Measurements from ENCODE around the gene TSKU. TPM values are rescaled to one million over a fixed set of nuclear protein-coding genes. Genes with fewer than 3 reads are reported as not detected.
"Not testable (repeated sequence)": the region's sequence is repeated elsewhere in the genome, so short reads cannot be mapped to it uniquely, and the experiment has no call there.

The TSKU gene
- total RNA-seq, 2 donors from 2014 or later, result not detected

GRCh38 chr11:76808171-76808570 is 25.0 kb downstream of the TSKU start:
- H3K36me3 Mint-ChIP-seq (ENCODE audit: low read depth), result no peaks in the 10 kb centered on the region
- no peak for DNase-seq
- no peak for ATAC-seq
- H3K4me3 Mint-ChIP-seq, result no peak overlapping the region
- no peak overlapping the region for H3K27ac Mint-ChIP-seq
- no peaks in the 10 kb centered on the region for H3K9me3 ChIP-seq (ENCODE audit: control insufficient read depth, low read length, poor library complexity, severe bottlenecking)
- H3K27me3 Mint-ChIP-seq, result peaks cover 47% of the 10 kb centered on the region
- peaks cover 14% of the 10 kb centered on the region for H3K4me1 Mint-ChIP-seq

- no peak for DNase-seq
- peaks cover 41% of the 10 kb centered on the region for H3K27me3 Mint-ChIP-seq
- no peak overlapping the region for H3K4me3 Mint-ChIP-seq
- no peaks in the 10 kb centered on the region for H3K9me3 ChIP-seq (ENCODE audit: control insufficient read depth, low read length, poor library complexity, severe bottlenecking)
- ATAC-seq, result no peak
- H3K4me1 Mint-ChIP-seq, result peaks cover 14% of the 10 kb centered on the region
- H3K36me3 Mint-ChIP-seq (ENCODE audit: low read depth), result no peaks in the 10 kb centered on the region
- H3K27ac Mint-ChIP-seq, result no peak overlapping the region
Measured at GRCh38 chr11:76808996-76809395, 25.8 kb downstream of the TSKU start.

- no peak for ATAC-seq
- peak overlapping the region; percentile 59 for H3K4me3 Mint-ChIP-seq
Measured at GRCh38 chr11:76810151-76810853, 27.1 kb downstream of the TSKU start.

GRCh38 chr11:76811259-76811658 is 28.1 kb downstream of the TSKU start:
- Mint-ChIP-seq H3K4me3 (no peak overlapping the region), H3K27me3 (peaks cover 24% of the 10 kb centered on the region), H3K4me1 (peaks cover 7% of the 10 kb centered on the region), H3K27ac (no peak overlapping the region), H3K36me3 (ENCODE audit: low read depth) (no peaks in the 10 kb centered on the region)
- DNase-seq, result no peak
- ATAC-seq, result no peak
- H3K9me3 ChIP-seq (ENCODE audit: control insufficient read depth, low read length, poor library complexity, severe bottlenecking), result no peaks in the 10 kb centered on the region

More at GRCh38 chr11:76810151-76810853, 27.1 kb downstream of the TSKU start:
- Mint-ChIP-seq H3K27me3 (peaks cover 32% of the 10 kb centered on the region), H3K36me3 (ENCODE audit: low read depth) (no peaks in the 10 kb centered on the region), H3K27ac (no peak overlapping the region), H3K4me1 (peaks cover 14% of the 10 kb centered on the region)
- DNase-seq, result no peak
- H3K9me3 ChIP-seq (ENCODE audit: control insufficient read depth, low read length, poor library complexity, severe bottlenecking), result no peaks in the 10 kb centered on the region

DNA sequence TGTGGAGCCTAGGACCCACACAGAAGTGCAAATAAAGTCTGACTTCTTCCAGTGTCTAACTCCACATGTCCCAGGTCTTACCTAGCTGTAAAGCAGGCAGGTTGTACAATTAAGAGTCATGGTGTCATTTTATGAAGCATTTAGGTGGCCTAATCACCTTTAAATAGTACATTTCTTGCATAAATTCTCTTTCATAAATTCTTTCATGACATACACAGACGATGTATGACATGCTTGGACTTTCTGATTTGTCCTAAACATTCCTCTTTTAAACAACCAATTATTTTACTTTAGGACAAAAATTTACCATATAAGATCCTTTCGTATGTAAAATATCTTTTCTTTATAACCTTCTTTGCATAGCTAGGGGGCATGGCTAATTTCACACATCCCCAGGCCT is 31.3 kb downstream of the TSKU start:
- Mint-ChIP-seq H3K4me3 (no peak overlapping the region), H3K4me1 (peaks cover 4% of the 10 kb centered on the region), H3K27ac (no peak overlapping the region), H3K27me3 (peaks cover 8% of the 10 kb centered on the region), H3K36me3 (ENCODE audit: low read depth) (no peaks in the 10 kb centered on the region)
- no peaks in the 10 kb centered on the region for H3K9me3 ChIP-seq (ENCODE audit: control insufficient read depth, low read length, poor library complexity, severe bottlenecking)
- ATAC-seq (no peak), DNase-seq (no peak)

- H3K27ac Mint-ChIP-seq; ATAC-seq; H3K4me3 Mint-ChIP-seq; H3K9me3 ChIP-seq (ENCODE audit: control insufficient read depth, low read length, poor library complexity, severe bottlenecking); H3K36me3 Mint-ChIP-seq (ENCODE audit: low read depth); DNase-seq; H3K4me1 Mint-ChIP-seq: not testable (repeated sequence)
- H3K27me3 Mint-ChIP-seq, result peaks cover 11% of the 10 kb centered on the region
Measured at GRCh38 chr11:76815678-76816077, 32.5 kb downstream of the TSKU start.

GRCh38 chr11:76820184-76820566 is 37.0 kb downstream of the TSKU start:
- Mint-ChIP-seq H3K36me3 (ENCODE audit: low read depth) (no peaks in the 10 kb centered on the region), H3K27ac (no peak overlapping the region), H3K4me3 (no peak overlapping the region), H3K4me1 (peaks cover 13% of the 10 kb centered on the region), H3K27me3 (peaks cover 6% of the 10 kb centered on the region)
- ATAC-seq, result no peak
- no peaks in the 10 kb centered on the region for H3K9me3 ChIP-seq (ENCODE audit: control insufficient read depth, low read length, poor library complexity, severe bottlenecking)
- DNase-seq, result no peak

DNA sequence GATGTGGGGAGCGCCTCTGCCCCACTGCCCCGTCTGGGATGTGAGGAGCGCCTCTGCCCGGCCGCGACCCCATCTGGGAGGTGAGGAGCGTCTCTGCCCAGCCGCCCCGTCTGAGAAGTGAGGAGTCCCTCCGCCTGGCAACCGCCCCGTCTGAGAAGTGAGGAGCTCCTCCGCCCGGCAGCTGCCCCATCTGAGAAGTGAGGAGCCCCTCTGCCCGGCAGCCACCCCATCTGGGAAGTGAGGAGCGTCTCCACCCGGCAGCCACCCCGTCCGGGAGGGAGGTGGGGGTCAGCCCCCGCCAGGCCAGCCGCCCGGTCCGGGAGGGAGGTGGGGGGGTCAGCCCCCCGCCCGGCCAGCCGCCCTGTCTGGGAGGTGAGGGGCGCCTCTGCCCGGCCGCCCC is 38.2 kb downstream of the TSKU start:
- peaks cover 22% of the 10 kb centered on the region for H3K4me1 Mint-ChIP-seq
- not testable (repeated sequence) for H3K27ac Mint-ChIP-seq; H3K4me3 Mint-ChIP-seq; ATAC-seq; DNase-seq; H3K9me3 ChIP-seq (ENCODE audit: control insufficient read depth, low read length, poor library complexity, severe bottlenecking); H3K27me3 Mint-ChIP-seq; H3K36me3 Mint-ChIP-seq (ENCODE audit: low read depth)

DNA sequence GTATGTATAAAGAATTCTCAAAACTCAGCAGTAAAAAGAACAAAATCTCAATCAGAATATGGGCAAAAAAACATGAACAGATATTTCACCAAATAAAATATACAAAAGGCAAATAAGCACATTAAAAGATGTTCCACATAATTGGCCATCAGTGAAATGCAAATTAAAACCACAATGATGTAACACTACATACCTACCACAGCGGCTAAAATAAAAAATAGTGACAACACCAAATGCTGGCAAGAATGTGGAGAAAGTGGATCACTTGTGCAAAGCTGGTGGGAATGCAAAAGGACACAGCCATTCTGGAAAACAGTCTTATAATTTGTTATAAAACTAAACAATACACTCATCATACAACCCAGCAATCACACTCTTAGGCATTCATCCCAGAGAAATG is 39.2 kb downstream of the TSKU start:
- DNase-seq (no peak), ATAC-seq (no peak)
- no peaks in the 10 kb centered on the region for H3K36me3 Mint-ChIP-seq (ENCODE audit: low read depth)
- peaks cover 6% of the 10 kb centered on the region for H3K27me3 Mint-ChIP-seq
- peak overlapping the region; percentile 36 for H3K4me3 Mint-ChIP-seq
- no peaks in the 10 kb centered on the region for H3K9me3 ChIP-seq (ENCODE audit: control insufficient read depth, low read length, poor library complexity, severe bottlenecking)
- peaks cover 22% of the 10 kb centered on the region for H3K4me1 Mint-ChIP-seq
- H3K27ac Mint-ChIP-seq, result no peak overlapping the region

DNA sequence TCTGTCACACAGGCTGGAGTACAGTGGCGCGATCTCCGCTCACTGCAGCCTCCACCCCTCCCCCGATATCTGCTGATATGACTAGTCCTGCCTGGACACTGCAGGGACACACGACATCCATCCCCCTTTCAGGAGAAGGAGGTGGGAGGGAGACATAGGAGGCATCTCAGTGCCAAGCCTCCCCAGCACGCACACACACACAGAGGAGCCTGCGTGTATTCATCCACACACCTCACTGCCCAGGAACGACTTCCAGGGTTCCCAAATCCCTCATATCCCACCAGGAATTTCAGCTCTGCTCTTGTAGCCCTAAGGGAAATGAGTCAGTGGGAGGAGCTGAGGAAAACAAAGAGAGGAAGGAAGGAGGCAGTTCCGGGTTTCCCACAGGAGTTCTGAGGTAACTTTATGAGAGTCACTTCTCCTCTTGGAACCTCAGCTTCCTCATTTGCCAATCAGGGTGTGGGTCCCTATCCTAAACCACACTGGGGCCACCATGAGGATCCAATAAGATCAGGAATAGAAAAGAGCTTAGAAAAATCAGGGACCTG is 40.4 kb downstream of the TSKU start:
- H3K9me3 ChIP-seq (ENCODE audit: control insufficient read depth, low read length, poor library complexity, severe bottlenecking), result no peaks in the 10 kb centered on the region
- Mint-ChIP-seq H3K36me3 (ENCODE audit: low read depth) (no peaks in the 10 kb centered on the region), H3K27me3 (peaks cover 6% of the 10 kb centered on the region), H3K4me1 (peaks cover 22% of the 10 kb centered on the region), H3K27ac (no peak overlapping the region), H3K4me3 (no peak overlapping the region)
- no peak for ATAC-seq
- DNase-seq, result no peak

GRCh38 chr11:76824083-76824939 is 41.2 kb downstream of the TSKU start:
- no peak overlapping the region for H3K4me3 Mint-ChIP-seq

DNA sequence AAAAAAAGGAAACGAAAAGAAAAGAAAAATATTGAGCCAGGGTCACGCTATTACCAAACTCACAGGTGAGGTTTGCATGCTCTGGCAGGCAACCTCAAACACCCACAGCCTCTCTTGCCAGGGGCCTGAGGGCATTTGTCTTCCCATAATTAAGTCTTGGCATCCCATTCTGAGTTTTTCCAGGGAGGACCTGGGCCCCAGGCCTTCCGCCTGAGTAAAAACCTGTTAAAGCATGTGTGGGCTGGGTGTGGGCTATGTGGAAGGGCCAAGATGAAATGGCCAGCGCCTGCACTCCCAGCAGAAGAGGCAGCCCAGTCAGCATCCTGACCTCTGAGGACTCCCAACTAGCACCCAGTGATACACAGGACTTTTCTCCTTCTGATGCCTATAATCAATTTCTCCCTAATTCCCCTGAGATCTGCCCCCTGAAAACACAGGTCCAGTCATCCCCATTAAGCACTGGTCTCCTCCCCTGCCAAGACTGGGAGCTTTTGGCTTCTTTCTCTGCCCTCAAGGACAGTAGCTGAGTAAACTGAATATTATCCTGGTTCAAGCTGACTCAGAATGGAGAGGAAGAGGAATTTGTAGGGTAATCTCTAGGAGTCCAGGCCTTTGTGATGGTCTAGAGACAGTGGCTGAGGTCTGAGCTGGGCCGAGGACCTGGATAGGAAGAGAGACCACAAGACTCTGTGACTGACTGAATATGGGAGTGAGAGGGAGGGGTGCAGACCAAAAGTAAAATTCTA is 42.0 kb downstream of the TSKU start:
- H3K4me3 Mint-ChIP-seq, result no peak overlapping the region
- no peaks in the 10 kb centered on the region for H3K27me3 Mint-ChIP-seq
- no peak overlapping the region for H3K27ac Mint-ChIP-seq
- ATAC-seq, result no peak
- no peak for DNase-seq
- H3K4me1 Mint-ChIP-seq, result peaks cover 22% of the 10 kb centered on the region
- H3K36me3 Mint-ChIP-seq (ENCODE audit: low read depth), result no peaks in the 10 kb centered on the region
- no peaks in the 10 kb centered on the region for H3K9me3 ChIP-seq (ENCODE audit: control insufficient read depth, low read length, poor library complexity, severe bottlenecking)

More at GRCh38 chr11:76824083-76824939, 41.2 kb downstream of the TSKU start:
- H3K9me3 ChIP-seq (ENCODE audit: control insufficient read depth, low read length, poor library complexity, severe bottlenecking), result no peaks in the 10 kb centered on the region
- H3K36me3 Mint-ChIP-seq (ENCODE audit: low read depth), result no peaks in the 10 kb centered on the region
- H3K27me3 Mint-ChIP-seq, result peaks cover 4% of the 10 kb centered on the region
- no peak overlapping the region for H3K27ac Mint-ChIP-seq
- DNase-seq (no peak), ATAC-seq (no peak)
- H3K4me1 Mint-ChIP-seq, result peaks cover 22% of the 10 kb centered on the region

Data from T-helper 17 cell (primary cell).